ENCODE results near the gene GCLC. TPM values are rescaled to one million over a fixed set of nuclear protein-coding genes. Genes with fewer than 3 reads are reported as not detected.

The GCLC gene
- polyA plus RNA-seq, 1 donor from 2014 or later, result 10.4 TPM

DNA sequence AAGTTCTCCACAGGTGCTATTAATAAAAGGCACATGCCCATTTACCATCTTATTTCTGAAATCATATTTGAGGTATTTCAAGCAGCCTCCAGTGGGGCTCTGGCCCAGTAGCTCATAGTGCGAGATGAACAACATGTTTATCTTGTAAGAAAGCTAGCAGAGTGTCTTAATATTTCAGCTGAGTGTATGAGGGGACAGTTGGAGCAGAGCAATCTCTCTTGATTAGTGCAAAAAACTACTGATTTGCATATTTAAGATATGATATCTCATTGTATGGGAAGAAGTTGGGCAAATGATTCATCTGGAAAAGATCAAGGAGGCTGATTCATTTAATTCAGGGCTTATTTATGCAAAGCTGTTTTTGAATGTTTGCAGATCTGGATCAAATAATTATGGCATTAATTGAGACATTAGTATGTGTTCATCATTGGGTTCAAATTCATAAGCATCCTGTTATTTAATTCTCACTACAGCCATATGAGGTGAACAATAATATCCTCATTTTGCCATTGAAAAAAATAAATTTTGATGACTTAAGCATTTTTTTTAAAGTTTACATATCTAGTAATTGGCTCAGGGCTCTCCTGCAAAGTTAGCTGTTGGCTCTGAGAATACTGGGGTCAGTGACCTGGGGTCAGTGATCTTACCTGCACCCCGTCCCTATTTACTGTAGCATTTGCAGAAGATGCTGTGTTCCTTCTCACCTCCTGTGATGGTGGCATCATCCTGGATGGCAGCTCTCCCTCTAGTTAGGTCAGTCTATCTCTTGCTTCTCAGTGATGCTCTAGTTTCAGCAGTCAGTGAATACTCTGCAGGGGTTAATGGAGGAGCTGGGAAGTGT lies 24.1 kb upstream of the GCLC start:
- Histone ChIP-seq H3K79me2 (replicated peaks; ENCODE audit: insufficient read depth, low read length) (no peaks in the 10 kb centered on the region), H3K27me3 (ENCODE audit: insufficient read depth, low read depth, low read length) (no peaks in the 10 kb centered on the region), H3K4me2 (ENCODE audit: low read length) (no peak overlapping the region), H3K9ac (ENCODE audit: low read length) (no peak overlapping the region), H3K36me3 (ENCODE audit: insufficient read depth, low read length) (no peaks in the 10 kb centered on the region), H3K27ac (ENCODE audit: low read length) (no peak overlapping the region), H3K9me2 (ENCODE audit: insufficient read depth, low read length) (no peaks in the 10 kb centered on the region), H3F3A (ENCODE audit: insufficient read depth, low read length, poor library complexity, severe bottlenecking) (no peaks in the 10 kb centered on the region), H2AFZ (ENCODE audit: low read depth, low read length) (no peak overlapping the region), H3K4me3 (ENCODE audit: low read length) (no peak overlapping the region), H3K9me3 (ENCODE audit: low read length) (no peaks in the 10 kb centered on the region), H4K20me1 (ENCODE audit: insufficient read depth) (no peaks in the 10 kb centered on the region)
- TF ChIP-seq EP300 (conservative IDR thresholded peaks at IDR 0.05; ENCODE audit: poor library complexity, severe bottlenecking), result no peak
- TF ChIP-seq, protein P1, sequence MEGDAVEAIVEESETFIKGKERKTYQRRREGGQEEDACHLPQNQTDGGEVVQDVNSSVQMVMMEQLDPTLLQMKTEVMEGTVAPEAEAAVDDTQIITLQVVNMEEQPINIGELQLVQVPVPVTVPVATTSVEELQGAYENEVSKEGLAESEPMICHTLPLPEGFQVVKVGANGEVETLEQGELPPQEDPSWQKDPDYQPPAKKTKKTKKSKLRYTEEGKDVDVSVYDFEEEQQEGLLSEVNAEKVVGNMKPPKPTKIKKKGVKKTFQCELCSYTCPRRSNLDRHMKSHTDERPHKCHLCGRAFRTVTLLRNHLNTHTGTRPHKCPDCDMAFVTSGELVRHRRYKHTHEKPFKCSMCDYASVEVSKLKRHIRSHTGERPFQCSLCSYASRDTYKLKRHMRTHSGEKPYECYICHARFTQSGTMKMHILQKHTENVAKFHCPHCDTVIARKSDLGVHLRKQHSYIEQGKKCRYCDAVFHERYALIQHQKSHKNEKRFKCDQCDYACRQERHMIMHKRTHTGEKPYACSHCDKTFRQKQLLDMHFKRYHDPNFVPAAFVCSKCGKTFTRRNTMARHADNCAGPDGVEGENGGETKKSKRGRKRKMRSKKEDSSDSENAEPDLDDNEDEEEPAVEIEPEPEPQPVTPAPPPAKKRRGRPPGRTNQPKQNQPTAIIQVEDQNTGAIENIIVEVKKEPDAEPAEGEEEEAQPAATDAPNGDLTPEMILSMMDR (IDR thresholded peaks at IDR 0.05; ENCODE audit: poor library complexity, severe bottlenecking), result no peak
- TF ChIP-seq, protein P2, sequence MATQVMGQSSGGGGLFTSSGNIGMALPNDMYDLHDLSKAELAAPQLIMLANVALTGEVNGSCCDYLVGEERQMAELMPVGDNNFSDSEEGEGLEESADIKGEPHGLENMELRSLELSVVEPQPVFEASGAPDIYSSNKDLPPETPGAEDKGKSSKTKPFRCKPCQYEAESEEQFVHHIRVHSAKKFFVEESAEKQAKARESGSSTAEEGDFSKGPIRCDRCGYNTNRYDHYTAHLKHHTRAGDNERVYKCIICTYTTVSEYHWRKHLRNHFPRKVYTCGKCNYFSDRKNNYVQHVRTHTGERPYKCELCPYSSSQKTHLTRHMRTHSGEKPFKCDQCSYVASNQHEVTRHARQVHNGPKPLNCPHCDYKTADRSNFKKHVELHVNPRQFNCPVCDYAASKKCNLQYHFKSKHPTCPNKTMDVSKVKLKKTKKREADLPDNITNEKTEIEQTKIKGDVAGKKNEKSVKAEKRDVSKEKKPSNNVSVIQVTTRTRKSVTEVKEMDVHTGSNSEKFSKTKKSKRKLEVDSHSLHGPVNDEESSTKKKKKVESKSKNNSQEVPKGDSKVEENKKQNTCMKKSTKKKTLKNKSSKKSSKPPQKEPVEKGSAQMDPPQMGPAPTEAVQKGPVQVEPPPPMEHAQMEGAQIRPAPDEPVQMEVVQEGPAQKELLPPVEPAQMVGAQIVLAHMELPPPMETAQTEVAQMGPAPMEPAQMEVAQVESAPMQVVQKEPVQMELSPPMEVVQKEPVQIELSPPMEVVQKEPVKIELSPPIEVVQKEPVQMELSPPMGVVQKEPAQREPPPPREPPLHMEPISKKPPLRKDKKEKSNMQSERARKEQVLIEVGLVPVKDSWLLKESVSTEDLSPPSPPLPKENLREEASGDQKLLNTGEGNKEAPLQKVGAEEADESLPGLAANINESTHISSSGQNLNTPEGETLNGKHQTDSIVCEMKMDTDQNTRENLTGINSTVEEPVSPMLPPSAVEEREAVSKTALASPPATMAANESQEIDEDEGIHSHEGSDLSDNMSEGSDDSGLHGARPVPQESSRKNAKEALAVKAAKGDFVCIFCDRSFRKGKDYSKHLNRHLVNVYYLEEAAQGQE (IDR thresholded peaks at IDR 0.05; ENCODE audit: borderline replicate concordance), result no peak
- no peak for TF ChIP-seq TAF1 (IDR thresholded peaks at IDR 0.05; ENCODE audit: low read depth)
- no peak for TF ChIP-seq EZH2 (IDR thresholded peaks at IDR 0.05; ENCODE audit: borderline replicate concordance, insufficient read depth, low read length, poor library complexity, severe bottlenecking)
- no peak for TF ChIP-seq RAD21 (conservative IDR thresholded peaks at IDR 0.05)
- no peak for TF ChIP-seq POLR2AphosphoS5 (IDR thresholded peaks at IDR 0.05)
- no peak for TF ChIP-seq MXI1 (conservative IDR thresholded peaks at IDR 0.05; ENCODE audit: poor library complexity, severe bottlenecking)

DNA sequence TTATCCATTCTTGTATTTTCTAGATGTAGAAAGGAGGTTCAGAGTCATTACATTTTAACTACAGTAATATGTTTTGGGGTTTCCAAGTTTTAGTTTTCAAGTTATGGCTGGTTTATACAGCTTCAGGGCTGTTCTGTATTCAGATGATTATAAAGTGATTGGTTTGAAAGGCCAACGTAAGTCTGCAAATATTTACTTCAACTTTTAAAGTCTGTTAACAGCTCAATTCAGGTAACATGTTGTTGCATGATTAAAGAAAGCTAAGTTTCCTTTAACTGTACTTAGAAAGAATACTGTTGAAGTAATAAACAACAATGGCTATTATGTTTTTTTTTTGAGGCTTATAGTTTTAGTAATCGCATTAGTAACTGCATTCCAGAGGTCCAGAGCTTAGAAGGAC lies 22.8 kb upstream of the GCLC start:
- no peak overlapping the region for H3K4me3 ChIP-seq (ENCODE audit: low read length)
- H3K27ac ChIP-seq (ENCODE audit: low read length), result no peak overlapping the region
- H2AFZ ChIP-seq (ENCODE audit: low read depth, low read length), result no peak overlapping the region
- H3K27me3 ChIP-seq (ENCODE audit: insufficient read depth, low read depth, low read length), result no peaks in the 10 kb centered on the region
- no peaks in the 10 kb centered on the region for H3K36me3 ChIP-seq (ENCODE audit: insufficient read depth, low read length)
- H3K9ac ChIP-seq (ENCODE audit: low read length), result no peak overlapping the region
- no peaks in the 10 kb centered on the region for H3F3A ChIP-seq (ENCODE audit: insufficient read depth, low read length, poor library complexity, severe bottlenecking)
- TF ChIP-seq EP300 (conservative IDR thresholded peaks at IDR 0.05; ENCODE audit: poor library complexity, severe bottlenecking), result no peak
- H3K9me2 ChIP-seq (ENCODE audit: insufficient read depth, low read length), result no peaks in the 10 kb centered on the region
- no peaks in the 10 kb centered on the region for H3K9me3 ChIP-seq (ENCODE audit: low read length)
- no peak overlapping the region for H3K4me2 ChIP-seq (ENCODE audit: low read length)
- H4K20me1 ChIP-seq (ENCODE audit: insufficient read depth), result no peaks in the 10 kb centered on the region
- no peaks in the 10 kb centered on the region for H3K79me2 ChIP-seq (replicated peaks; ENCODE audit: insufficient read depth, low read length)

All from neural cell (in vitro differentiated cells).